Stomach (tissue), 9 donors: ENCODE measurements around the gene MLXIPL. TPM values are rescaled to one million over a fixed set of nuclear protein-coding genes. Genes with fewer than 3 reads are reported as not detected.

Experiments used
- DNase-seq, 2 donors: peaks; one replicate each; pipeline versions ENCODE4 v3.0.0 to v3.0.0-alpha.2; 2013 to 2019
- H3K27ac ChIP-seq, 5 donors: fragments of 200-600 bp in 4 of 5; sonication (generic) in 4 of 5; one replicate each; pipeline ENCODE4 v1.5.1; 2013 to 2019; ENCODE audit warnings: mild to moderate bottlenecking in 1 of 5, moderate library complexity in 1 of 5
- H3K27me3 ChIP-seq, 3 donors: fragments of 200-600 bp; sonication (generic); one replicate each; pipeline ENCODE4 v1.5.1; 2017 to 2019; ENCODE audit warnings: mixed run types in 1 of 3
- H3K36me3 ChIP-seq, 4 donors: fragments of 200-600 bp; sonication (generic); 1 replicate in 3 of 4; 2 replicates in 1 of 4; pipeline ENCODE4 v1.5.1; 2016 to 2019
- H3K4me1 ChIP-seq, 4 donors: fragments of 200-600 bp; sonication (generic); one replicate each; pipeline ENCODE4 v1.5.1; 2016 to 2019
- H3K4me3 ChIP-seq, 4 donors: fragments of 200-600 bp; sonication (generic) in 3 of 4; one replicate each; pipeline ENCODE4 v1.5.1; 2016 to 2019; ENCODE audit warnings: mild to moderate bottlenecking in 1 of 4
- H3K9me3 ChIP-seq, 4 donors: fragments of 200-600 bp; sonication (generic); one replicate each; pipeline ENCODE4 v1.5.1; 2016 to 2019
- EP300 ChIP-seq: sonication (generic); formaldehyde crosslinking; IDR thresholded peaks from one replicate; pipeline ENCODE4 v1.6.1; 2017; ENCODE audit warnings: antibody characterized with exemption
- POLR2A ChIP-seq, 4 donors: fragments of 450-650 bp; IDR thresholded peaks; one replicate each; pipeline ENCODE4 v1.6.1; 2016; ENCODE audit warnings: antibody characterized with exemption in 4 of 4, control low read depth in 2 of 4, mild to moderate bottlenecking in 1 of 4, moderate library complexity in 1 of 4
- POLR2AphosphoS5 ChIP-seq, 3 donors: sonication (generic); formaldehyde crosslinking; IDR thresholded peaks; one replicate each; pipeline ENCODE4 v1.6.1; 2016; ENCODE audit warnings: antibody characterized with exemption in 3 of 3
- WGBS, 5 donors: extraction: QIAGEN DNeasy Blood & Tissue Kit in 3 of 5; methylation state at CpG; one replicate each; pipeline versions ENCODE4 v1.1.5 to v1.1.7; 2013 to 2018; 5-methylcytosine and 5-hydroxymethylcytosine counted together
- intact Hi-C: fragments of 100-400 bp; cut with DNase I; formaldehyde crosslinking; loops from one replicate; pipeline ENCODE4 v1.15.1; 2023; ENCODE audit warnings: low total_unique reads
- polyA plus RNA-seq, 3 donors: library from polyadenylated mRNA; stranded (reverse); fragments of 200-250 nt; gene quantifications; one replicate each; pipeline ENCODE4 v1.2.3, GENCODE V29; 2013
- total RNA-seq, 5 donors: library from RNA; depleted of rRNA; stranded (reverse); fragments of >200 nt; gene quantifications; one replicate each; pipeline versions ENCODE4 v1.1.0 to v1.2.3, GENCODE V29; 2014 to 2016
- TF ChIP-seq, protein P1 (sequence below), 7 experiments: fragments of 450-650 bp in 4 of 7; fragments of 200-600 bp in 3 of 7; sonication (generic) in 3 of 7; IDR thresholded peaks; one replicate each; pipeline ENCODE4 v1.5.1; 2016 to 2019; ENCODE audit warnings: antibody characterized with exemption in 7 of 7, control low read depth in 2 of 7, mild to moderate bottlenecking in 1 of 7
- donor health status: healthy with polysubstance abuse.
- donor health status: Bipolar disorder and iron deficiency.
- donor health status: healthy.

Gene MLXIPL
- total and polyA plus RNA-seq, 8 donors, result 2.4 to 102 (median 9.2) TPM

DNA sequence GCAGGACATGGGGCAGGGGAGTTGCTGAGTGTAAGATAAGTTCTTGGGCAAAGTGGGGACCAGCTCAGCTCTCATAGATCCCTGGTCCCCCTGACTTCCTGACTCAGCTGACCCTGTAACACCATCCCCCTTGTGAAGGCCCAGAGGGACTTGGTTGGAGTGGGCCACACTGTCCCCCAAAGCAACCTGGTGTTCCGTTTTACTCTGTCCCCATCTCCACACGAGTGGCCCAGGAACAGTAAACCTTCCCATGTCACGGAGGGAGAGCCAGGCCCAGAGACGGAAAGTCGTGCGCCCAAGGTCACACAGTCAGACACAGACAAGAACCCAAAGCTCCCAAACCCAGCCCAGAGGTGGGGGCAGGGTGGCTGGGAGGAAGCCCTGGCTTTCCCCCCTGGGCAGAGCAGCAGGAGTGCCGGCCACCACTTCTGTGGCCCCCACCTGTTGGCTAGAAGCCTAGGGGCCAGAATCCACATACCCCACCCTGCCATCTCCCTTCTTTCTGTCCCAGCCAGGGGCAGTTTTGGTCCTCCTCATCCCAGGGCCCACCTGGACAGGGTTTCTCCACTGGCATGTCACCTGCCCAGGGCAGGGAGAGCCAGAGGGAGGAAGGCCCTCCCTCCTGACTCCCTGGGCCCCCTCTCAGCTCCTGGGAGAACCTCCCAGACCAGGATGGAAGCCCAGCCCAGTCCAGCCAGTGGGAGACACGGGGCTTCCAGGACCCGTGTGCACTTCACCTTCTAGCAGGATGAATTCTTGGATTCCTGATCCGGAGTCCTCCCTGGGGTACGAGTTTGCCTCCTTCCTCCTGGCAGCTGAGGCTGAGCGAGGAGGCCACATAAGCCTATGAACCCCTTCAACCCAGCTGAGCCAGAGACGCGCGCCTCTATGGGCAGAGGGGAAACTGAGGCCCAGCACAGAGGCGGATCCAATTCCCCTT is 22.7 kb upstream of the MLXIPL start:
- peaks cover 0 to 95% (median 48%) of the 10 kb centered on the region in 3 donors for H3K27me3 ChIP-seq
- no peak overlapping the region for H3K27ac ChIP-seq
- no peak for DNase-seq
- intact Hi-C loops, result no loop called here
- H3K4me3 ChIP-seq, result peak overlapping the region in 3 of 4 donors; percentile 41 to 53 (median 52)
- 46 to 63% (median 49%) methylated on average over 10 to 16 of the region's 16 CpGs for WGBS, 5 donors
- peaks cover 0 to under 1% (median 0%) of the 10 kb centered on the region in 4 donors for H3K9me3 ChIP-seq
- TF ChIP-seq EP300 (no peak), POLR2AphosphoS5 (IDR thresholded peaks at IDR 0.05) (no peak), POLR2A (IDR thresholded peaks at IDR 0.05) (no peak)
- TF ChIP-seq, protein P1, sequence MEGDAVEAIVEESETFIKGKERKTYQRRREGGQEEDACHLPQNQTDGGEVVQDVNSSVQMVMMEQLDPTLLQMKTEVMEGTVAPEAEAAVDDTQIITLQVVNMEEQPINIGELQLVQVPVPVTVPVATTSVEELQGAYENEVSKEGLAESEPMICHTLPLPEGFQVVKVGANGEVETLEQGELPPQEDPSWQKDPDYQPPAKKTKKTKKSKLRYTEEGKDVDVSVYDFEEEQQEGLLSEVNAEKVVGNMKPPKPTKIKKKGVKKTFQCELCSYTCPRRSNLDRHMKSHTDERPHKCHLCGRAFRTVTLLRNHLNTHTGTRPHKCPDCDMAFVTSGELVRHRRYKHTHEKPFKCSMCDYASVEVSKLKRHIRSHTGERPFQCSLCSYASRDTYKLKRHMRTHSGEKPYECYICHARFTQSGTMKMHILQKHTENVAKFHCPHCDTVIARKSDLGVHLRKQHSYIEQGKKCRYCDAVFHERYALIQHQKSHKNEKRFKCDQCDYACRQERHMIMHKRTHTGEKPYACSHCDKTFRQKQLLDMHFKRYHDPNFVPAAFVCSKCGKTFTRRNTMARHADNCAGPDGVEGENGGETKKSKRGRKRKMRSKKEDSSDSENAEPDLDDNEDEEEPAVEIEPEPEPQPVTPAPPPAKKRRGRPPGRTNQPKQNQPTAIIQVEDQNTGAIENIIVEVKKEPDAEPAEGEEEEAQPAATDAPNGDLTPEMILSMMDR (IDR thresholded peaks at IDR 0.05), result no peak
- H3K36me3 ChIP-seq, result no peaks in the 10 kb centered on the region
- H3K4me1 ChIP-seq, result peaks cover 6 to 14% (median 10%) of the 10 kb centered on the region in 4 donors

DNA sequence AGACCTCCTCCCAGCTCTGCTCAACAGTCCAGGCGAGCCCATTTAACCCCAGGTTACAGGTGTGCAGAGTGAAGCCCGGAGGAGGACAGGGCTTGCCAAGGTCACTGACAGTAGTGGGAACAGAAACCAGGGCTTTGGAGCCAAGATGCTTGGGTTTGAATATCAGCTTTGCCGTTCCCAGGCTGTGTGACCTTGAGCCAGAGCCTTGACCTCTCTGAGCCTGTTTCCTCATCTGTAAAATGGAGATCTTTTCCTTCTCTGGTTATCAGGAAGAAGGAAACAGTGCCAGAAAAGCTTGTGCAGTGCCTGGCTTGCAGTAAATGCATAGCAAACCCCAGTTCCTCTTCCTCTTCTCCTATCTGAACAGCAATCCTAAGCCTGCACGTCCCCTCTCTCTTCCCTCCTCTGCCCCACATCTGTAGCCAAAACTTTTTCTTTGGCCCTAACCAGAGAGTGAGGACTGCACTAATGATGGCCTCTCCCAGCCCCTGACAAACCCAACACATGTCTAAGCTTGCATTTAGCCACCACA is 21.4 kb upstream of the MLXIPL start:
- 36 to 58% (median 45%) methylated on average over 4 of the region's 4 CpGs for WGBS, 5 donors
- Histone ChIP-seq H3K4me1 (peaks cover 6 to 14% (median 10%) of the 10 kb centered on the region in 4 donors), H3K4me3 (no peak overlapping the region), H3K27me3 (peaks cover 0 to 90% (median 38%) of the 10 kb centered on the region in 3 donors), H3K27ac (no peak overlapping the region), H3K9me3 (peaks cover 0 to 14% (median 8%) of the 10 kb centered on the region in 4 donors), H3K36me3 (no peaks in the 10 kb centered on the region)
- intact Hi-C loops, result no loop called here
- TF ChIP-seq POLR2A (IDR thresholded peaks at IDR 0.05), result no peak
- no peak for TF ChIP-seq POLR2AphosphoS5 (IDR thresholded peaks at IDR 0.05)
- TF ChIP-seq, protein P1 (IDR thresholded peaks at IDR 0.05), result no peak
- TF ChIP-seq EP300, result no peak
- DNase-seq, result no peak

DNA sequence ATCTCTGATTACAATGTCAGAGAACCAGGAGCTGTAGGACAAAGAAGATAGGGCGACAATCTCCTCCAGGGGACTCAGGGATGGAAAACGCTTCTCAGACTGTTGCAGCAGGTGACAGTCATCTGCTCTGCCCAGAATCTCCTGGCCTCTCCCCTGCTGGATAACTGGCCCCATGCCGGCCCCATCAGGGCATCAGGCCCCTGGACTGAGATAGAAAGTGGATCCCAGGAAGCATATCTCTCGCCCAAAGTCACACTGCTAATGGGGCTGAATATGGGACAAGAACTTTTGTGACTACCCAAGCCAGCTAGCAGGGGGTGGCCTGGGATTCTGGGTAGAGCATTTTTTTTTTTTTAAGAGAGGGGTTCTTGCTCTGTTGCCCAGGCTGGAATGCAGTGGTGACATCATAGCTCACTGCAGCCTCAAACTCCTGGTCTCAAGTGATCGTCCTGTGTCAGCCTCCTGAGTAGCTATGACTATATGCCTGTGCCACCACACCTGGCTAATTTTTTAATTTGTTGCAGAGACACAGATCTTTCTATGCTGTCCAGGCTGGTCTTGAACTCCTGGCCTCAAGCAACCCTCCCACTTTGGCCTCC is 20.5 kb upstream of the MLXIPL start:
- no peak overlapping the region for H3K4me3 ChIP-seq
- TF ChIP-seq POLR2A (IDR thresholded peaks at IDR 0.05), result no peak
- TF ChIP-seq POLR2AphosphoS5 (IDR thresholded peaks at IDR 0.05), result no peak
- TF ChIP-seq, protein P1 (IDR thresholded peaks at IDR 0.05), result no peak
- no peak for TF ChIP-seq EP300
- H3K9me3 ChIP-seq, result peaks cover 0 to 14% (median 8%) of the 10 kb centered on the region in 4 donors
- peaks cover 0 to 81% (median 32%) of the 10 kb centered on the region in 3 donors for H3K27me3 ChIP-seq
- DNase-seq, result no peak
- 52 to 89% (median 55%) methylated on average over 3 to 5 of the region's 5 CpGs for WGBS, 5 donors
- intact Hi-C loops, result no loop called here
- peaks cover 6 to 14% (median 10%) of the 10 kb centered on the region in 4 donors for H3K4me1 ChIP-seq
- H3K36me3 ChIP-seq, result no peaks in the 10 kb centered on the region
- H3K27ac ChIP-seq, result no peak overlapping the region

DNA sequence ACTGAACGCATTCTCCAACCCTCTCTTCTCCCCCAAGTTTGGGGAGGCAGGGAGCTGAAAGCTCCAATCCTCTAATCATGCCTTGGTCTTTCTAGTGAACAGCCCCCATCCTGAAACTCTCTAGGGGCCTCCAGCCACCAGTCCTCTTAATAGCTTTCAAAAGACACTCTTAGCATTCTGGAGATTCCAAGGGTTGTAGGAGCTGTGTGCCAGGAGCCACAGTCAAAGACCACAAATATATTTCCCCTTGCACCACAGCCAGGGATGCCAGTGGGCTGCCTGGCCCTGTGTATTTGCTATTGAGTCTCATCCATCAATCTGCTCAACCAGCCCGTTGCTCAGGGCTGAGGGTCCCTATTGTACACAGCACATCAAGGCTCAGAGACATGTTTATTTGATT is 18.5 kb upstream of the MLXIPL start:
- Histone ChIP-seq H3K4me3 (no peak overlapping the region), H3K27me3 (peaks cover 0 to 62% (median 19%) of the 10 kb centered on the region in 3 donors), H3K36me3 (no peaks in the 10 kb centered on the region), H3K27ac (no peak overlapping the region), H3K9me3 (peaks cover 0 to 14% (median 8%) of the 10 kb centered on the region in 4 donors), H3K4me1 (peaks cover 1 to 7% (median 5%) of the 10 kb centered on the region in 4 donors)
- intact Hi-C loops, result no loop called here
- TF ChIP-seq EP300 (no peak), POLR2AphosphoS5 (IDR thresholded peaks at IDR 0.05) (no peak), POLR2A (IDR thresholded peaks at IDR 0.05) (no peak)
- TF ChIP-seq, protein P1 (IDR thresholded peaks at IDR 0.05), result no peak
- 39 to 65% (median 46%) methylated on average over 2 of the region's 2 CpGs for WGBS, 5 donors
- DNase-seq, result no peak
